SH-SY5Y (cell line): ENCODE results near the gene ZP4.

Experiments used
- GATA2 ChIP-seq: IDR thresholded peaks from 2 replicates; pipeline ENCODE4 v1.6.1; 2011; ENCODE audit warnings: mild to moderate bottlenecking, low read depth, low read length
- GATA3 ChIP-seq: IDR thresholded peaks from 2 replicates; pipeline ENCODE4 v1.6.1; 2011; ENCODE audit warnings: low read depth, mild to moderate bottlenecking, low read length, moderate library complexity

The ZP4 gene

DNA sequence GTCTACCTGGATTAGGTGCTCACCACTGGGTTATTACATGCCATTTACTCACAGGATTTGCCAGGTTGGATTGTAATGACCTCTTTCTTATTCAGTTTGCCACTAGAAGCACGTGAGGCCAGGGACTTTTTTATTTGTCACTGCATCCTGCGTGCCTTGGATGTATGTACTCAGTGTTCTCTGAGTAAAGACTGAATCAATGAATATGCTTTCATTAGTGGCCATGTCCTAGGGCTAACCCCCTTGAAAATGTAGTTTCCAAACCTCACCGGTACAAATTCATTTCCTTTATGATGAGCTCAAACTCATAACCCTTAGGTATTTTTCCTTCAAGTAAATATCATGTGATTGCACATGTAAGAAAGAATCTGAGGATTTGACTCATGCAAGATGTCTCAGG lies 1.3 kb upstream of the ZP4 start:
- TF ChIP-seq GATA2: no peak
- TF ChIP-seq GATA3: no peak

- TF ChIP-seq GATA2: no peak
- TF ChIP-seq GATA3: no peak
These were observed 544 bp upstream of the ZP4 start for GRCh38 chr1:237891266-237891665.

GRCh38 chr1:237890416-237890815 lies 306 bp downstream of the ZP4 start:
- TF ChIP-seq GATA2 (no peak), GATA3 (no peak)

- TF ChIP-seq GATA3: no peak
- no peak for TF ChIP-seq GATA2
These were observed 2.6 kb downstream of the ZP4 start for GRCh38 chr1:237888143-237888542.

DNA sequence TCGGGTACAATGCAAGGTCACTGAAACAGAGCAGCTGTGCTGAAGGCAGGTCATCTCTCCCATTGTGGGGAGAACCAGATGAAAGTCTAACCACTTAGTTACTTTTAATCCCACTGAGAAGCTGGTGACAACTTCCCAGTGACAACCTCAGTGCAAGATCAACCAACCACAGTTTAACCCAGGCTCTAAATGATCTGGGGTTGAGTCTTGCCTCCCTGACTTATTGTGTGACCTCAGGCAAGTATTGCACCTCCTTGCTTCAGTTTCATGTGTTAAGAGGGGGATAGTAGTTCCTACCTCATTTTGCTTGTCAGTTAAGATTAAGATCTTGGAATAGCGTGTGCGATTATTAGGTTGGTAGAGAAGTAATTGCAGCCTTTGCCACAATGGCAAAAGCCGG lies 3.2 kb downstream of the ZP4 start:
- TF ChIP-seq GATA3 (no peak), GATA2 (no peak)

DNA sequence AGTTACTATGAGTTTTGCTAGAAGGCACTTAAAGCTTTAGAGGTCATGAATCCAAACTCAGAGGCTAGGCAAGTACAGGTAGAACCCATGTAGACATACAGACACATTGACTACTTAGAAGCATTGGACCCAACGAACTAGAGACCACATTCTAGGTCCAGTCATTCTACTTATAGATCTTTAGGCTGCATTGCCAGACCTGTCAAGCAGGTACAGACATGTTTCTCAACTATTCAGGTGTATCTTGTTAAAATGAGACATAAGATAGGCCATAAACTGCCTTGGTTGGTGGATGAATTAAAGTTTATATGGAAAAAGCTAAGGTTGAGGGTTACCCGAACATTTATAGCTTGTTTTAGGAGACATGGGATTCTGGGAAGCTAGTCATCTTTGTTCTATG lies 6.5 kb downstream of the ZP4 start:
- no peak for TF ChIP-seq GATA3
- TF ChIP-seq GATA2: no peak

- TF ChIP-seq GATA3: no peak
These were observed 11.5 kb downstream of the ZP4 start for GRCh38 chr1:237879195-237879594.

DNA sequence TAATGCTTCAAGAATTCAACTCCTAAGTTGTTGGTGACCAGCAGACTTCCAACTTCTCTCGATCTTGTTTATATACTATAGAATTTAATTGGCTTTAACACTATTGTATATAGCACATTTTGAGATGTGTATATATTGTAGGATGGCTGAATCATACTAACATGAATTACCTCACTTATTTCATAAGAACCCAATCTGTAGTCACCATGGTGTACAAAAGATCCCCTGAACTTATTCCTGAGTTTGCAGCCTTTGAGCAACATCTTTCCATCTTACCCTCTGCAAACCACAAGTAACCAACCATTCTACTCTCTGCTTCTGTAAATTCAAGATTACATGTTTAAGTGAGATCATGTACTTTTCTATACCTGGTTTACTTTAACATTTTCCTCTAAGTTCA lies 12.3 kb downstream of the ZP4 start:
- no peak for TF ChIP-seq GATA3
- TF ChIP-seq GATA2: no peak

- TF ChIP-seq GATA3: no peak
- no peak for TF ChIP-seq GATA2
These were observed 13.1 kb downstream of the ZP4 start for GRCh38 chr1:237877631-237878030.

DNA sequence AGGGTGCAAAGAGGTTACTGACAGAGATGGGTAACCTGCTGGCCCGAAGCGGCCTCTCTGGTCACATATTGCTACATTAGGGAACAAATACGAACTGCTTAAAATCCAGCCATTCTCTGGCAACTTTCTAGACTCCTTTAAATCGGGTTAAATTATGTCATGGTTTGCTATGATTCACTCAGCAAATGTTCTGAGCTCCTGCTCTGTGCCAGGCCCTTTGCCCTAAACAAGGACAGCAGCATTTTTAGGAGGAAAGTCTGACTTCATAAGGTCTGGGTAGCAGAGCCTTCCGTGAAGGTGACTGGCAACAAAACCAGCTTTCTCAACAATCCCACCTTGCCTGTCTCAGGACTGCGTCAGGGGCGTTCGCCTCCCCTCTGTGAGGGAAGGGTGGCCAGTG lies 15.4 kb downstream of the ZP4 start:
- no peak for TF ChIP-seq GATA2
- no peak for TF ChIP-seq GATA3

- TF ChIP-seq GATA2: no peak
- TF ChIP-seq GATA3: no peak
These were observed 17.1 kb downstream of the ZP4 start for GRCh38 chr1:237873487-237874211.

- no peak for TF ChIP-seq GATA3
- TF ChIP-seq GATA2: no peak
These were observed 21.7 kb downstream of the ZP4 start for GRCh38 chr1:237868817-237869600.

- TF ChIP-seq GATA2 (no peak), GATA3 (no peak)
These were observed 23.3 kb downstream of the ZP4 start for GRCh38 chr1:237867380-237867888.

GRCh38 chr1:237864338-237865244 lies 26.1 kb downstream of the ZP4 start:
- TF ChIP-seq GATA2 (0 out of 2 replicates have a peak, but pooled peaks have one; percentile 24), GATA3 (no peak)
